Stimulated activated CD4-positive, alpha-beta T cell treated with anti-CD3 and anti-CD28 coated beads, Interleukin-1b, Interleukin-23, amount 100 ng/mL, for 24 hours (primary cell): ENCODE data around the gene TSACC.
"Not testable (repeated sequence)": the region's sequence is repeated elsewhere in the genome, so short reads cannot be mapped to it uniquely, and the experiment has no call there.

ENCODE experiments used
- DNase-seq, 4 experiments: peaks; one replicate each; pipeline ENCODE4 v3.0.0-alpha.2; 2020; ENCODE audit warnings: low read depth in 4 of 4, low spot score in 1 of 4

TSACC gene

DNA sequence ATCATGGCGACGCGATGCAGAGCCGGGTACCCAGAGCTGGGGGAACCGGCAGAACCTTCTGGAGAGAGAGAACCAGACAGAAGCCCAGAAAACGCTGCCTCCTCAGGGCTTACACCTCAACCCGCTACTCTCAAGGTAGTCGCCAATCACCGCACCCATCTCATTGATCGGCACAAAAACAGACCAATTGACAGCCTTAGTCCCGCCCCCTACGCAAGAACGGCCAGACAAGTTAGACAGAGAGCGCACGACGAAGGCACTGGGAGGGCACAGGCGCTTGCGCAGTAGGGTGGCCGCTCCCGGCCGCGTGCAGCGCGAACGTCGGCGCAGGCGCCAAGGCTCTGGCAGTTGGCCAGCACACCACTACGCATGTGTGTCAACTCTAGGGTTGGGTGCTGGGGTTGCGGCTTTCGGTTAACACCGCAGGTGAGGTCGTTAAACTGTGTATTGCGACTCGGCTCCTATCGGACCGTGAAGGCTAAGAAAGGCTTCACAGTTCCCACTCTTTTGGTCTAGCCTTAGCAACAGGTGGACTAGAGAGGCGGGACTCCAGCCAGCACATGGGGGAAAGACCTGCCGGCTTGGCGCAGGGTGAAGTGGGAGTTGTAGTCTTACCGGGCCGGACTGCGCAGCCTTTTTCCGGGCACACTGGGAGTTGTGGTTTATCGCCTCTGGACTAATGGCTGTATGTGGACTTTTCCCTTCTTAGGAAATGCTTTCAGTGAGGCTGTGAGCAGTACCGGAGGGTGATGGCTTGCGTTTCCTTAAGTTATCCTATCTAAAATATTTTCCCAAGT lies at the start of gene TSACC, which contains the start of gene CCT3:
TSS of gene TSACC (plus strand) at position 347 of the 797 bp plus-strand sequence. CDS start 1,232 bp downstream, outside the sequence.
TSS of gene CCT3 (minus strand) at position 113 of the 797 bp plus-strand sequence. CDS start at position 5, 108 bp downstream.
- peak; percentile 97 to 99 (median 98) for DNase-seq

DNA sequence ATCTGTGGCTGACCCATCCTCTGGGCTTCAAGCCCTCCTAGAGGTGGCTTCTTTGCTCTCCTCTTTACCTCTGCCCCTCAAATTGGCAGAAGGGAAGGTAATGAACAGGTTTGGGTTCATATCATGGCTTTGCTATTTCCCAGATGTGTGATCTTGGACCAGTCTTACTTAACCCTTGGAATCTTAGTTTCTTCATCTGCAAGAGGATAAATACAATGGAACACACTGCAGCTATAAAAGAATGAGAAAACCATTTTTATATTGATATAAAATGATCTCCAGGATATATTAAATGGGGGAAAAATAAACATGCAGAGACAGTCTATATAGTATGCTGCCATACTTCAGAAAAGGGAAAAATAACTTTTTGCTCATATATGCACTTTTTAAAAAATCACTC lies 48.5 kb upstream of the TSACC start:
- no peak for DNase-seq

DNA sequence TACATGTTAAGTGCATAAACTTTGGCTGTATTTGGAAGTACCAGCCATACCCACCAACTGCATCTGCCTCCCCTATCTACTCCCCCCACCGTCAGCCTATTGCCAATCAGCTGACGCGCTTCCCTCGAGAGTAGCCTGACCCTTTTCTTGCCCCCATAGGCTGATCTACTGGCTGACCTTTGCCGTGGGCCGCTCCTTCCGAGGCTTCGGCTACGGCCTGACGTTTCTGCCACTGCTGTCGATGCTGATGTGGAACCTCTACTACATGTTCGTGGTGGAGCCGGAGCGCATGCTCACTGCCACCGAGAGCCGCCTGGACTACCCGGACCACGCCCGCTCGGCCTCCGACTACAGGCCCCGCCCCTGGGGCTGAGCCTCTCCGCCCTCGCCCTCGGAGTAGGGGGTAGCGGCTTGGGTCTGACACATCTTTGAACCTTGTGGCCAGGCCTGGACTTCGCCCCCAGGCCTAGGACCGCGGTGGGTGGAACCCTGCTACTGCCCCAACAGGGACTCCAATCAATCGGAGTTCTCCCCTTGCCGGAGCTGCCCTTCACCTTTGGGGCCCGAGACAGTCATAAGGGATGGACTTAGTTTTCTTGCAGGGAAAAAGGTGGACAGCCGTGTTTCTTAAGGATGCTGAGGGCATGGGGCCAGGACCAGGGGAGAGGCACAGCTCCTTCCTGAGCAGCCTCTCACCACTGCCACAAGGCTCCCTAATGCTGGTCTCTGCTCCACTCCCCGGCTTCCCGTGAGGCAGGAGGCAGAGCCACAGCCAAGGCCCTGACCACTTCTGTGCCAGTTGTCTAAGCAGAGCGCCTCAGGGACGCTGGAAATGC lies 46.9 kb upstream of the TSACC start:
- no peak for DNase-seq

DNA sequence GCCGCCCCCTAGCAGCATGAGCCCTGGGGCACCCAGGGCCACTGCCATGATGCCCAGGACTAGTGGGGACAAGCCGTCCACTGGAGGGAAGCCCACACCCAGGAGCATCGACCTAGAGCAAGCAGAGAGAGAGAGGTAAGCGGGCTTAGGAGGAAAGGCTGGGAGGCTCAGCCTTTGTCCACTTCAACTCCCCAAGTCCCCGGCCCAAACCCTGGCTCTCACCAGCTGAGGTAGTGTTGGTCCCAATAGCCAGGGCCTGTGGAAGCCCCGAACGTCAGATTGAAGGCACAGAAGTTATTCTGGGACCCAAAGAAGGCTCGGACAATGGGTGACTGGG lies 45.3 kb upstream of the TSACC start:
- DNase-seq, result no peak

DNA sequence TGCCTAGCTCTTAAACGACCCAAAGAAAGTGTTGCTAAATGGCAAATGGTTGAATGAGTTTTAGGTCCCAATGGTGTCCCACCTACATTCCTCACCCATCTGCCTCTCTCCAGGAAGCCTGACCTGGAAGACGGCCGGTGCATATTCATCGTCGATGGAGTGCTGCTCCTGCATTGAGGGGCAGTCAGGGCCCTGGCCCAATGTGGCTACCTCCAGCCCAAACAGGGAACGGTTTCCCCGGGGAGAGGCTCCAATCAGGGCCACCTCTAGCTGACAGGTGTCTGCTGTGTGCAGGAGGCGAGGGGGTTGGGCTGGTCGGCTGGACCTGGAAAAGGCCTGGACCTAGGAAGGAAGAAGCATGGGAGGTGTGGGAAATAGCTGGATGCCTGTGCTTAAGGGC lies 44.4 kb upstream of the TSACC start:
- no peak for DNase-seq

DNA sequence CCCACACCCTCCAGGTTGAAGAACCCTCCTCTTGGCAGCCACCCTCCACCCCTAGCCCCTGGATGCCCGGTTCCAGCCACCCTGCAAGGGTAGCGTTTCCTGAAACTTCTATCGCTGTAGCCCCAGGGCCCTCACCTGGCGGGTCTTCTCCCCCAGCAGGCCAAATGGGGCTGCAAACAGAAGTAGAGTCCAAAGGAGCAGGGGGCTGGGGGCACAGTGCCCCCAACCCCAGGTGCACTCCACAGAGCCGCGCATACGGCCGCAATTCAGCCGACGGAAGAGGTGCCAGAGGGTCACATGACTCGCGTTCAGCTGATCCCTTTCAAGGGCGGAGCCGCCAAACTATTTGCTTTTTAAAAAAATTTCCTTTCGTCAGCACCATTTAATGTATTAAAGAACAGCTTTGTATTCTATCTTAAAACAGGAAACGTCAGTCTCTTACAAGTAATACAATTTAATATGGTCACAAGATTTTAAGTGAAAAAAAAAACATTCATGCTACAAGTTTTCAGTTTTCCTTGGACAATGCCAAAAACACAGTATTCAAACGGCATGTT lies 42.9 kb upstream of the TSACC start, which contains the start of gene GLMP:
TSS of gene GLMP (minus strand) at position 289 of the 557 bp plus-strand sequence. CDS start at position 255, 34 bp downstream.
- DNase-seq, result peak; percentile 27 to 39 (median 30)

DNA sequence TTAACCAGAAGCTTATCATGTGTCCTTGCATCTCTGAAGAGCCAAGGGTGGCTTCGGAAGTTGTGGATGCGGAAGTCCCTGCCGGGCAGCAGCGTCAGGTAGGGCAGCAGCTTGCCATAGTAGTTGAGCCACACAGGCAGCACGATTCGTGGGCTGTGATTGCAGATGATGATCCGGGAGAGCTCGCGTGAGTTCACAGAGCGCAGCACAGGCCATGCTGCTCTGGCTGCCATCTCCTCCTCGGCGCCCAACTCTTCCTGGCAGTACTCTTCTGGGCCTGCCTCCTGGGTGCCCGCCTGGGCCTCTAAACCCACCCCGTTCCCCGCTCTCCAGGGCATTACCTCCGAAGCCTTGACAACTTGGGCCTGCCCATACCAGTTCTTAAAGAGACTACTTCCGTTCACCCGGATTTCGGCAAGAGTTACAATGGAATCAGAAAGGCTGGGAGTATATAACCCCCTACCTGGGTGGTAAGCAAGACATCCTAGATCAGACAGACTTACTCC lies 39.4 kb upstream of the TSACC start, which contains the start of gene VHLL:
TSS of gene VHLL (minus strand) at position 456 of the 506 bp plus-strand sequence. CDS start at position 338, 118 bp downstream.
- no peak for DNase-seq

DNA sequence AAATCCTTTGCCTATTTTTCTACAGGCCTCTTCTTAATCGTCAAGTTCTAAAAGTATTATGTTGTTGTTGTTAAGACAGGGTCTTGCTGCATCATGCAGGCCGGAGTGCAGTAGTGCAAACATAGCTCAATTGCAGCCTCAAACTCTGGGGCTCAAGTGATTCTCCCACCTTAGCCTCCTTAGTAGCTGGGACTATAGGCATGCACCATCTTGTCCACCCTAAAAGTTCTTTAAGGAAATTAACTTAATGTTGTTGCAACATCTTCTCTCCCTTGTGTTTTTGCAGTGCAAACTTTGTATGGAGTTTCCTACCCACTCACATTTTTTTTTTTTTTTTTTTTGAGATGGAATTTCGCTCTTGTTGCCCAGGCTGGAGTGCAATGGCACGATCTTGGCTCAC lies 35.1 kb upstream of the TSACC start:
- DNase-seq, result no peak

DNA sequence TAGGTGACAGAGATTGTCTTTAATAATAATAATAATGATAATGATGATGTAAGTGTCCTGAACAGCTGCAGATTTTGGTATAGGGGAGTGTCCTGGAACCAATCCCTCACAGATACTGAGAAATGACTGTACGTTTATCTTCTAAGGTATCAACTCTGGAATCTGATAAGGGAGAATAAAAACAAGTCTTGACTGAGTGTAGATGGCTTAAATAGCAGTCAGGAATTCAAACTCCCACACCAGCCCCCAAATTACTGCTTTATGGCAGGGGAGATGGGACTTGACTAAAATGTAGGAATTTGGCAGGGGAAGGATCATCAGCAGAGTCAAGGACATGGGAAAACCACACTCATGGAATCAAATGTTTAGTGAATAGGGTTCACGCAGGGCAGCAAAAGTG lies 33.1 kb upstream of the TSACC start:
- DNase-seq, result no peak

DNA sequence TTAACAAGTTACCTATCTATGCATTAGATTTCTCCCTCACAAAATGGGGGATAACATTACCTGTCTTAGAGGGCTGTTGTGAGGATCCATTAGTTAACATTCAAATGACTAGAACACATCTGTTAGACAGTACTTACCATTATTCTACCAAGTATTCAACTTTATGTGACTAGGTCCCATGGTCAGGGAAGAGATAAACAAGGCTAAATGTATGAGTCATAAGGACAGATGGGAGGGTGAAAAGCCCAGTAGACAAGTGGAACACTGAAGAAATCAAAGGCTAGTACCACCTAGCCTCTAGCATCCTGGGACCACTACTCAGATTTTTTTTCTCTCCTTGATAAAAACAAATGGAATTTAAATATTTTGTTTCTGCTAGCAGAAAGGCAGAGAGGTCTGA lies 30.2 kb upstream of the TSACC start:
- no peak for DNase-seq

DNA sequence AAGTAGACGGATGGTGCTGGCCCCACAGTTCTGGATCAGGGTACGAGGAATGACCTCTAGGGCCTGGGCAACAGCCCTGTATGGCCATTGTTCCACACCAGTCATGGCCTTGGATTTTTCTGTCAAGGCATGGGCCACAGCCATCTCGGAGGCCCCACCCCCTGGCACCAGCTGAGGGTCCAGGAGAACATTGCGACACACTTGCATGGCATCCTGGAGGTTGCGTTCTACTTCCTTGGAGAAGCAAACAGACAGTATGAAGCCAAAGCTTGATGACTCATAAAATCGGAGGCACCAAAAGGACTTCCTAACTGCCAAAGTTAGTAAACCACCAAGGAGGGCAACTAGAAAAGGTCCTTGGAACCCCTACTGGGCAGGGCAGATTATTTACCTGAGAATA lies 27.4 kb upstream of the TSACC start:
- DNase-seq, result no peak

DNA sequence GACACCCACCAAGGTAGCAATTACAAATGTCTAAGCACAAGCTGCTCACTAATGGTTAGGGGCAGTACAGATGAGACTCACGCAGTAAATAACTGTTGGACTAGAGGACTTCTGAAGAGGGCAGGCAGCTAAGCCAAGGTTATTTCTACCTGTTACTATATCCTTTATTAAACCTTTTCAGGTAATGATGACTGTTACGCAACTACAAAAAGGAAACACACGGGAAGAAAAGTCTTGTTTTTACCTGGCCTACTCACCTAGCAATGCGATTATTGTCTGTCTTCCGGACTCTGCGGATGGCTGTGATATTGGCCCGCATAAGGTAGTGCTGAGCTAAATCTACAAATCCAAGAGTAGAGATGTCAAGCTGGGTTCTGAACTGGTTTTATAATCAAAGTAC lies 21.4 kb upstream of the TSACC start:
- DNase-seq, result no peak

DNA sequence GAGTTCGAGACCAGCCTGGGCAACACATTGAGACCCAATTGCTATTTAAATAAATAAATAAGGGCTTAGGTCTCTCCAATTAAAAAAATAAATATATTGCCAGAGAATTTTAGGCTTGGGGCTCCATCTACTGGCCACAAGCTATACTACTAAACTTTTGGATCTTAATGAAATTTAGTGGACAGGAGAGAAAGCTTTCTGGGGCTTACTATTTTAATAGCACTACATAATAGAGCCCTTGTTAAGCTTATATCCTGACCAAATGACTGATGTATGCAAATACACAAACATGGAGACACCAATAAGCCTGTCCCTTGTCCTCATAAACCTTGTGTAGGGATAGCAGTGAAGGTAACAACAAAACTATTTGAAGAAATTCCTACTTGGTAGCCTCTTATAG lies 18.7 kb upstream of the TSACC start:
- DNase-seq, result no peak

DNA sequence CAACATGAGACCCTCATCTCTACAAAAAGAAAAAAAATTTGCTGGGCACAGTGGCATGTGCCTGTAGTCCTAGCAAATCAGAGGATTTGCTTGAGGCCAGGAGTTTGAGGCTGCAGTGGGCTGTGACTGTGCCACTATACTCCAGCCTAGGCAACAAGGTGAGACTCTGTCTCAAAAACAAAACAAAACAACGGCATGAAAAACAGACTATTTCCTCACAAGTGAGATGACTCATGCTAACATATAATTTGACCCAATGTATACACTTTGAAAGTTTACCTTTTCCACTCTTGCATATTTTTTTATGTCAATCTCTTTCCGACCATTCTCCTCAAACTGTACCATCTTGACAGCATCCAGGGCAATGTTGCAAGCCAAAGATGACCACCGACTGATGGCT lies 17.8 kb upstream of the TSACC start:
- no peak for DNase-seq

DNA sequence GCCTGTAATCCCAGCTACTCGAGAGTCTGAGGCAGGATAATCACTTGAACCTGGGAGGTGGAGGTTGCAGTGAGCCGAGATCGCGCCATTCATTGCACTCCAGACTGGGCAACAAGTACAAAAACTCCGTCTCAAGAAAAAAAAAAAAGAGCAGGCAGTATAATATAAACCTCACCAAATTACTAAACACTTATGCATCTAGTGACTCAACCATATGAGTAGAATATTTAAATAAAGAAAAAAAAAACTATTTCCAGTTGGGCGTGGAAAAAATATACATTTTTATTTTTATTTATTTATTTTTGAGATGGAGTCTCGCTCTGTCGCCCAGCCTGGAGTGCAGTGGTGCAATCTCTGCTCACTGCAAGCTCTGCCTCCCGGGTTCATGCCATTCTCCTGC lies 15.1 kb upstream of the TSACC start:
- DNase-seq, result not testable (repeated sequence)

DNA sequence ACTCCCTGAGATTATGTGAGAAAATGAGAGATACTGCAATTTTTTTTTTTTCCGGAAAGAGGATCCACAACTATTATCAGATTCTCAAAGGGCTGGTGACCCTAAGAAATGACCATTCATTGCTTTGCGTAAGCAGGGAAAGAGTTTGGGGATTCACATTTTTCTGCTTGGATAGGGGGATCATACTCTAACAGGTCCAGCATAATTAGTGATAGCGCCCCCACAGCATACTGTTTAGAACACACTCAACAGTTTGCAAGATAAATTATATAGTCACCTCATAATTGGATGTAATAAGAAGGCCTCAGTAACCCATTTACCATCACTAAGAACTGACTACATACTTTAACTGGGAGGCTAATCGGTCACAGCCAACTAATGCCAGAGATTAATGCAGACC lies 2.1 kb upstream of the TSACC start:
- DNase-seq, result no peak

DNA sequence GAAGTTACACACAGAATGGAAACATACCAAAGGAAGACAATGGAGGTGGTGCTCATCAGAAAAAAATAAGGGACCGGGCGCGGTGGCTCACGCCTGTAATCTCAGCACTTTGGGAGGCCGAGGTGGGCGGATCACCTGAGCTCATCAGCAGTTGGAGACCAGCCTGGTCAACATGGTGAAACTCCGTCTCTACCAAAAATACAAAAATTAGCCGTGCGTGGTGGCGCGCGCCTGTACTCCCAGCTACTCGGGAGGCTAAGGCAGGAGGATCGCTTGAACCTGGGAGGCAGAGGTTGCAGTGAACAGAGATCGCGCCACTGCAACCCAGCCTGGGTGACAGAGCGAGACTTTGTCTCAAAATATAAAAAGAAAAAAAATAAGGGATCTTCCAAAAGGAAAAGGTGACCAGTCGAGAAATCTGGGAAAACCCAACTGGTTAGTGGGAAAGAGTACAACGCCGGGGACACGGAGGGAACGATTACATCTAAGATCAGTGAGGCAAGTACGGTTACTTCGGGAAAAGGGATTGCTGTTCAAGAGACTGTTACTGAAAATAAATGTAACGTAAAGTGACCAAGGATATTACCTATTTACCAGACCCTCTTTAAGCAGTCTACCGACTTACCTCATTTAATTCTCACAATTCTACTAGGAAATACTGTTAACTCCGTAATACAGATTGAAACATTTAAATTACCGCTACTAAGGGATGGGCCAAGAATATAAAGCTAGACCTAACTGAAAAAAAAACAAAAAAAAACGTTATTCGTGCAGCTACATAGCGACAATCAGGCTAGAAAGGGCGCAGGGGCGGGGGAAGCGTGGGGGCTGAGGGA lies 1.1 kb upstream of the TSACC start:
- DNase-seq, result no peak

DNA sequence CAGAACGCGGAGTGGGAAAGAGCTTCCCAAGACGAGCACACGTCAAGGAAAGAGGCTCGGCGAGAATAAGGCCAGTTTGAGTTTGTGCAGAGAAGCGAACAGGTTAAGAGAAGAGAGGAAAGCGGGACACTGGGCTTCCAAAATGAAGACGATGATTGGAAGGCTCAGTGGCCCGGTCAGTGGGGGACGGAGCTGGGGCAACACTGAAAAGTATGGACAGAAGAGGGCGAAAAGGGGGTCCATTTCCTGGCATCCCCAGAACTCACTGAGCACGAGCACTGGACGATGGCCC lies 492 bp upstream of the TSACC start:
- DNase-seq, result no peak

DNA sequence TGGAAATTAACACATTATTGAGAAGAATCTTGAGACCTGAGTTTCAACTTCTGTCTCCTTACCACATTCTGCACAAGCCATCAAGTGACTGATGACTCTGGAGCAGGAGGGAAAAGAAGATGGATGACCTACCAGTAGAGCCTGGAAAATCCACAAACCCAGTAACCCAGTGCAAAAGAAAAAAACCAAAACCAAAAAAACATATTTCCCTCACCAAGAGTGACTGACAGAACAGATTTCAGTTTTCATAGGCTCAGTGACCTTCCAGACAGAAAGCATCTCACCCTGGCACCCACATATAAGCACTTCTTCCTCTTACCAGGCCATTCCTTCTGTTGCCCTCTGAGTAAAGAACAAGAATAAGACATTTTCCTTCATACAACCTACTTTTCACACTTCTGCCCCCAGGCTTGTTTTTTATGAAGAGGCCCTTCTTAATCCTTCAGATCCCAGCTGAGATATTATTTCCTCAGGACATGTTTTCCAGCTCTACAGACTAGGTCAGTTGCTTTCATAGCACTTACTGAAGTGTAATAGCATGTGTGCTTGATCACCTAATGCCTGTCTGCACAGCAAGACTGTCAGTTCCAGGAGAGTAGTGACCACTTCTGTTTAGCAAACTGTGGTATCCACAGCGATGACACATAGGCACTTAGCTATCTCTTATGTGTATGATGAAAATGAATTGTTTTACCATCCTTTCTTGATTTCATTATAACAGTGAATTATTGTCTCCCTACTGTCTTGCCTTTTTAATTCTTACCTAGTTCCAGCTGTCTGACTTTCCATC lies 4.0 kb downstream of the TSACC start:
- no peak for DNase-seq

DNA sequence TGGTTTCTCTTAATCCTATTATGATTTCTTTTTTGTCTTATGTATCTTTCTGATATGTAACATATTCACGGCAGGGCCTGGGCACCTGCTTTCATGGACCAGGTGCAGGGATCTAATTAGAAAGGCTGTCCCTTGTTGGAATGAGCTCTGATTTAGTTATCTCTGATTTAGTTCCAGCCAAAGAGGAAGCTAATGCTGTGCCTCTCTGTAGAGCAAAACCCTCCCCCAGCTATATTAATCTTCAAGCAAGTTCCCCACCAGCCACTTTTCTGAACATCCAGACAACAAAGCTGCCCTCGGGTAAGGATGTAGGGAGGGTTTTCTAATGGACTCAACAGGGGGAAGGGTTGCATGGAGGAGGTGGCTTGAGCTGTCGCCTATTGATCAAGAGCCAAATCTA lies 6.1 kb downstream of the TSACC start:
- DNase-seq, result no peak
